GM23248 (cell line): Measurements from ENCODE around the gene MTUS2.

Experiments used
- EZH2 ChIP-seq: fragments of 200-600 bp; sonication (generic); IDR thresholded peaks from 2 replicates; pipeline ENCODE4 v1.6.1; 2018; ENCODE audit warnings: antibody characterized with exemption, mild to moderate bottlenecking; ENCODE audit not compliant: insufficient read depth, poor library complexity, severe bottlenecking
- EZH2phosphoT487 ChIP-seq: fragments of 200-600 bp; sonication (generic); IDR thresholded peaks from 2 replicates; pipeline ENCODE4 v1.6.1; 2018; ENCODE audit warnings: antibody characterized with exemption, moderate library complexity, mild to moderate bottlenecking, low read depth; ENCODE audit not compliant: insufficient read depth

DNA sequence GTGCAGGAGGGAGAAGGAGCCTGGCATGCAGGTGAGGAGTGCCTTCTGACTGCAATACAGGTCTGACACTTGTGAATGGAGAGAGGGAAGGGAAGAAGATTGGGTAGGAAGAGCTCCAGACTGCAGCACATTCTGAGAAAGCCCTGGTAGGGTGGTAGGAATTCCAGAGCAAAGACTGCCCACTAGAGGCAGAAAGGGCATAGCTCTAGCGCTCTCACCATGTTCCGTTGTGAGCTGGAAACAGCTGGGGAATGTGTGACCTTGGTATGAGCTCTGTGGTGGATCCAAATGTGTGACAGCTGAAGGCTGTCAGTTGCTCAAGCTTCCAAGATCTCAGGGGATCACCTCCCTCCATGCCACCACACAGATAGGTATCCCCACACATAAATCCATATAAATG is 2.9 kb upstream of the MTUS2 start:
- TF ChIP-seq EZH2phosphoT487 (no peak), EZH2 (no peak)
